Panc1 (cell line): ENCODE measurements around the gene C1QL3.

Source experiments
- POLR2AphosphoS5 ChIP-seq: IDR thresholded peaks from 2 replicates; pipeline ENCODE4 v1.6.1; 2012; ENCODE audit warnings: mild to moderate bottlenecking, low read depth, low read length, moderate library complexity
- TF ChIP-seq, protein P1 (sequence below): fragments of 450-650 bp; IDR thresholded peaks from 2 replicates; pipeline ENCODE4 v1.5.1; 2017; ENCODE audit warnings: mild to moderate bottlenecking

GRCh38 chr10:16477757-16478156 lies 43.9 kb downstream of the C1QL3 start:
- TF ChIP-seq, protein P1, sequence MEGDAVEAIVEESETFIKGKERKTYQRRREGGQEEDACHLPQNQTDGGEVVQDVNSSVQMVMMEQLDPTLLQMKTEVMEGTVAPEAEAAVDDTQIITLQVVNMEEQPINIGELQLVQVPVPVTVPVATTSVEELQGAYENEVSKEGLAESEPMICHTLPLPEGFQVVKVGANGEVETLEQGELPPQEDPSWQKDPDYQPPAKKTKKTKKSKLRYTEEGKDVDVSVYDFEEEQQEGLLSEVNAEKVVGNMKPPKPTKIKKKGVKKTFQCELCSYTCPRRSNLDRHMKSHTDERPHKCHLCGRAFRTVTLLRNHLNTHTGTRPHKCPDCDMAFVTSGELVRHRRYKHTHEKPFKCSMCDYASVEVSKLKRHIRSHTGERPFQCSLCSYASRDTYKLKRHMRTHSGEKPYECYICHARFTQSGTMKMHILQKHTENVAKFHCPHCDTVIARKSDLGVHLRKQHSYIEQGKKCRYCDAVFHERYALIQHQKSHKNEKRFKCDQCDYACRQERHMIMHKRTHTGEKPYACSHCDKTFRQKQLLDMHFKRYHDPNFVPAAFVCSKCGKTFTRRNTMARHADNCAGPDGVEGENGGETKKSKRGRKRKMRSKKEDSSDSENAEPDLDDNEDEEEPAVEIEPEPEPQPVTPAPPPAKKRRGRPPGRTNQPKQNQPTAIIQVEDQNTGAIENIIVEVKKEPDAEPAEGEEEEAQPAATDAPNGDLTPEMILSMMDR, result no peak
- TF ChIP-seq POLR2AphosphoS5, result no peak
